HEK293 (cell line): ENCODE data around the gene PRICKLE3.

Source experiments
- ELK4 ChIP-seq: IDR thresholded peaks from 2 replicates; pipeline ENCODE4 v1.6.1; 2011; ENCODE audit warnings: mild to moderate bottlenecking, low read depth, low read length, borderline replicate concordance
- INSM2 ChIP-seq: fragments of 450-650 bp; formaldehyde crosslinking; IDR thresholded peaks from 2 replicates; pipeline ENCODE4 v1.5.1; 2016; ENCODE audit warnings: missing biosample characterization, missing genetic modification characterization
- KLF16 ChIP-seq: fragments of 450-650 bp; formaldehyde crosslinking; IDR thresholded peaks from 2 replicates; pipeline ENCODE4 v1.5.1; 2017; ENCODE audit warnings: missing biosample characterization, missing genetic modification characterization
- PRDM2 ChIP-seq: fragments of 450-650 bp; formaldehyde crosslinking; IDR thresholded peaks from 2 replicates; pipeline ENCODE4 v1.5.1; 2016; ENCODE audit warnings: missing biosample characterization, missing genetic modification characterization, borderline replicate concordance
- PRDM4 ChIP-seq: fragments of 450-650 bp; formaldehyde crosslinking; IDR thresholded peaks from 2 replicates; pipeline ENCODE4 v1.5.1; 2017; ENCODE audit warnings: missing biosample characterization, missing genetic modification characterization
- SP2 ChIP-seq: fragments of 450-650 bp; formaldehyde crosslinking; IDR thresholded peaks from 2 replicates; pipeline ENCODE4 v1.5.1; 2016; ENCODE audit warnings: missing biosample characterization, missing genetic modification characterization
- ZBTB6 ChIP-seq: fragments of 450-650 bp; formaldehyde crosslinking; IDR thresholded peaks from 2 replicates; pipeline ENCODE4 v1.5.1; 2017; ENCODE audit warnings: missing biosample characterization, missing genetic modification characterization
- ZNF114 ChIP-seq: fragments of 450-650 bp; formaldehyde crosslinking; IDR thresholded peaks from 2 replicates; pipeline ENCODE4 v1.5.0; 2017; ENCODE audit warnings: missing biosample characterization, missing genetic modification characterization
- ZNF221 ChIP-seq: fragments of 450-650 bp; formaldehyde crosslinking; IDR thresholded peaks from 2 replicates; pipeline ENCODE4 v1.5.1; 2017; ENCODE audit warnings: missing biosample characterization, missing genetic modification characterization, borderline replicate concordance
- ZNF280D ChIP-seq: fragments of 450-650 bp; formaldehyde crosslinking; IDR thresholded peaks from 2 replicates; pipeline ENCODE4 v1.5.1; 2016; ENCODE audit warnings: missing biosample characterization, missing genetic modification characterization
- ZNF48 ChIP-seq: fragments of 450-650 bp; formaldehyde crosslinking; IDR thresholded peaks from 2 replicates; pipeline ENCODE4 v1.5.1; 2016; ENCODE audit warnings: missing biosample characterization, missing genetic modification characterization
- ZNF514 ChIP-seq: fragments of 450-650 bp; formaldehyde crosslinking; IDR thresholded peaks from 2 replicates; pipeline ENCODE4 v1.5.1; 2016; ENCODE audit warnings: missing biosample characterization, missing genetic modification characterization
- ZNF585B ChIP-seq: fragments of 450-650 bp; formaldehyde crosslinking; IDR thresholded peaks from 2 replicates; pipeline ENCODE4 v1.5.1; 2016; ENCODE audit warnings: missing biosample characterization, missing genetic modification characterization
- ZNF600 ChIP-seq: fragments of 450-650 bp; formaldehyde crosslinking; IDR thresholded peaks from 2 replicates; pipeline ENCODE4 v1.5.1; 2016; ENCODE audit warnings: missing biosample characterization, missing genetic modification characterization
- ZNF623 ChIP-seq: fragments of 450-650 bp; formaldehyde crosslinking; IDR thresholded peaks from 2 replicates; pipeline ENCODE4 v1.5.1; 2016; ENCODE audit warnings: missing biosample characterization, missing genetic modification characterization
- ZNF692 ChIP-seq: fragments of 450-650 bp; formaldehyde crosslinking; IDR thresholded peaks from 2 replicates; pipeline ENCODE4 v1.5.1; 2016; ENCODE audit warnings: missing biosample characterization, missing genetic modification characterization
- ZSCAN16 ChIP-seq: fragments of 450-650 bp; formaldehyde crosslinking; IDR thresholded peaks from 2 replicates; pipeline ENCODE4 v1.5.1; 2016; ENCODE audit warnings: missing biosample characterization, missing genetic modification characterization
- ZSCAN18 ChIP-seq: fragments of 450-650 bp; formaldehyde crosslinking; IDR thresholded peaks from 2 replicates; pipeline ENCODE4 v1.5.1; 2016; ENCODE audit warnings: missing biosample characterization, missing genetic modification characterization

PRICKLE3 gene

GRCh38 chrX:49165901-49166881, 20.0 kb downstream of the PRICKLE3 start (continued):
- peak; percentile 51; the same call in 1 of the 2 replicates for TF ChIP-seq INSM2
- peak; percentile 68; the same call in 1 of the 2 replicates for TF ChIP-seq ZSCAN16
- no peak for TF ChIP-seq ZNF280D (tag by site-specific recombination)
- peak; percentile 84 for TF ChIP-seq ZNF600 (tag by site-specific recombination)
- TF ChIP-seq PRDM2 (tag by site-specific recombination) = no peak
- peak; percentile 59 for TF ChIP-seq PRDM4
- TF ChIP-seq ZNF114 (tag by site-specific recombination) = no peak
- TF ChIP-seq SP2 (tag by site-specific recombination) = peak; percentile 83
- TF ChIP-seq ZSCAN18 (tag by site-specific recombination) = no peak
- TF ChIP-seq ZNF221 (tag by site-specific recombination) = no peak
- TF ChIP-seq ZNF623 (tag by site-specific recombination) = no peak
- TF ChIP-seq ZBTB6 = 0 out of 2 replicates have a peak, but pooled peaks have one; percentile 48
- no peak for TF ChIP-seq ZNF48 (tag by site-specific recombination)
- no peak for TF ChIP-seq ZNF585B (tag by site-specific recombination)
- TF ChIP-seq KLF16 (tag by site-specific recombination) = peak; percentile 88
- no peak for TF ChIP-seq ZNF514 (tag by site-specific recombination)
- TF ChIP-seq ZNF692 (tag by site-specific recombination) = peak; percentile 89
- TF ChIP-seq ELK4 = no peak
